GM23248 (cell line): Measurements from ENCODE around the gene SMIM8.

Experiments used
- EZH2 ChIP-seq: fragments of 200-600 bp; sonication (generic); IDR thresholded peaks from 2 replicates; pipeline ENCODE4 v1.6.1; 2018; ENCODE audit warnings: antibody characterized with exemption, mild to moderate bottlenecking; ENCODE audit not compliant: insufficient read depth, poor library complexity, severe bottlenecking
- EZH2phosphoT487 ChIP-seq: fragments of 200-600 bp; sonication (generic); IDR thresholded peaks from 2 replicates; pipeline ENCODE4 v1.6.1; 2018; ENCODE audit warnings: antibody characterized with exemption, moderate library complexity, mild to moderate bottlenecking, low read depth; ENCODE audit not compliant: insufficient read depth

- TF ChIP-seq EZH2 (no peak), EZH2phosphoT487 (no peak)
Measured at GRCh38 chr6:87357479-87358196, 35.2 kb downstream of the SMIM8 start.
